KMS-11 (cell line): Measurements from ENCODE around the gene DBNDD1.

Experiments used
- H2AFZ ChIP-seq: fragments of 200-600 bp; sonication (generic); 2 replicates; pipeline ENCODE4 v1.6.1; 2016; ENCODE audit warnings: antibody characterized with exemption, mixed run types, low read depth
- H3K27ac ChIP-seq: fragments of 200-600 bp; sonication (generic); 2 replicates; pipeline ENCODE4 v1.6.1; 2016; ENCODE audit warnings: mild to moderate bottlenecking, mixed run types
- H3K27me3 ChIP-seq: fragments of 200-600 bp; sonication (generic); 2 replicates; pipeline ENCODE4 v1.6.1; 2017; ENCODE audit warnings: mild to moderate bottlenecking, low read depth, mixed run types, moderate library complexity; ENCODE audit not compliant: insufficient read depth
- H3K36me3 ChIP-seq: fragments of 200-600 bp; sonication (generic); 2 replicates; pipeline ENCODE4 v1.6.1; 2017; ENCODE audit warnings: mild to moderate bottlenecking, mixed run types; ENCODE audit not compliant: insufficient read depth
- H3K4me1 ChIP-seq: fragments of 200-600 bp; sonication (generic); 2 replicates; pipeline ENCODE4 v1.6.1; 2016; ENCODE audit warnings: mild to moderate bottlenecking, low read depth, mixed run types; ENCODE audit not compliant: poor library complexity, severe bottlenecking
- H3K4me2 ChIP-seq: fragments of 200-600 bp; sonication (generic); 2 replicates; pipeline ENCODE4 v1.7.0; 2016; ENCODE audit warnings: mild to moderate bottlenecking, mixed run types
- H3K4me3 ChIP-seq: fragments of 200-600 bp; sonication (generic); IDR thresholded peaks from 2 replicates; pipeline ENCODE4 v1.6.1; 2017; ENCODE audit warnings: low read depth, low read length, mixed read lengths; ENCODE audit not compliant: insufficient read depth
- H3K79me2 ChIP-seq: fragments of 200-600 bp; sonication (generic); 2 replicates; pipeline ENCODE4 v1.6.1; 2016; ENCODE audit warnings: low read depth, mixed run types; ENCODE audit not compliant: insufficient read depth
- H3K9ac ChIP-seq: fragments of 200-600 bp; sonication (generic); 2 replicates; pipeline ENCODE4 v1.6.1; 2016; ENCODE audit warnings: mild to moderate bottlenecking, mixed run types
- H4K20me1 ChIP-seq: fragments of 200-600 bp; sonication (generic); 2 replicates; pipeline ENCODE4 v1.6.1; 2016; ENCODE audit warnings: mild to moderate bottlenecking, mixed run types; ENCODE audit not compliant: insufficient read depth
- TF ChIP-seq, protein P1 (sequence below): fragments of 200-600 bp; sonication (generic); conservative IDR thresholded peaks from 2 replicates; pipeline ENCODE4 v1.6.1; 2017; ENCODE audit warnings: low read depth, mild to moderate bottlenecking, antibody characterized with exemption, low read length, moderate library complexity, mixed read lengths

Gene DBNDD1

DNA sequence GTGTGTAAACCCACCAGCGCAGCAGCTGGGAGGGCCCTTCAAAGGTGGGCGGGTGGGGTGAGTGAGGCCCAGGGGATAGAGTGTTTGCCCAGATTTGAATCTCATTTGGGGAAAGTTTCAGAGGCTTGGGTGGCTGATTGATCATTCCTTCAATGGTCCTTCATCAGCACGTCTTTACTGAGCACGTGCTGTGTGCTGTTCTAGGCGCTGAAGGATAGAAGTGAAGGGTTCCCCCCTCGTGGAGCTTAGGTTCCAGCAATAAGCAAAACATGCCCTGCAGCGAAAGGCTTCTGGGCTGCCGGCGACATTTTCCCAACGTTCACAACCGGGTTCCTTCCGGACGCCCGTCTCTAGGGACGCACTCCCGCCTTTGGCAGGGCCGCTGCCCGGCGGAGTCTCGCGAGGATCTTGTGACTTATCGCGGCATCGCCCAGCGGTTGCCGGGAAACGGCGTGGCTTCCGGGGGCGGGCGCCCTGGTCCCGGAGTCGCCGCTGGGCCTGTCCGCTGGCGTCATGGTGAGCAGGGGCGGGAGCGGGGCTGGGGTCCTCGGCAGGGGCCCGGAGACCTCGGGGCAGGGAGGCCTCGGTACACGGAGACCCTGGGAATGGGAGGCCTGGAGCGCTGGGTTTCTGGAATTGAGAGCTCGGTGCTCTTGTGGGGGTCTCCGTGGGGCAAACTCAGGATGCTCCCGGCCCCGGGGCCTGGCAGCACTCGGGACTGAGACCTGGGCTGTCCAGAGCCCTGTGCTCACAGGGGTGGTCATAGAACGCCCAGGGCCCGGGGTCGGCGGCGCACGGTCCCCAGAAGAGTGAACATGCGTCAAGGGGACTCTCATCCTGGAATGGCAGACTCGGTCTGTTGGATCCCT lies 3.2 kb upstream of the DBNDD1 start:
- no peaks in the 10 kb centered on the region for H3K79me2 ChIP-seq
- TF ChIP-seq, protein P1, sequence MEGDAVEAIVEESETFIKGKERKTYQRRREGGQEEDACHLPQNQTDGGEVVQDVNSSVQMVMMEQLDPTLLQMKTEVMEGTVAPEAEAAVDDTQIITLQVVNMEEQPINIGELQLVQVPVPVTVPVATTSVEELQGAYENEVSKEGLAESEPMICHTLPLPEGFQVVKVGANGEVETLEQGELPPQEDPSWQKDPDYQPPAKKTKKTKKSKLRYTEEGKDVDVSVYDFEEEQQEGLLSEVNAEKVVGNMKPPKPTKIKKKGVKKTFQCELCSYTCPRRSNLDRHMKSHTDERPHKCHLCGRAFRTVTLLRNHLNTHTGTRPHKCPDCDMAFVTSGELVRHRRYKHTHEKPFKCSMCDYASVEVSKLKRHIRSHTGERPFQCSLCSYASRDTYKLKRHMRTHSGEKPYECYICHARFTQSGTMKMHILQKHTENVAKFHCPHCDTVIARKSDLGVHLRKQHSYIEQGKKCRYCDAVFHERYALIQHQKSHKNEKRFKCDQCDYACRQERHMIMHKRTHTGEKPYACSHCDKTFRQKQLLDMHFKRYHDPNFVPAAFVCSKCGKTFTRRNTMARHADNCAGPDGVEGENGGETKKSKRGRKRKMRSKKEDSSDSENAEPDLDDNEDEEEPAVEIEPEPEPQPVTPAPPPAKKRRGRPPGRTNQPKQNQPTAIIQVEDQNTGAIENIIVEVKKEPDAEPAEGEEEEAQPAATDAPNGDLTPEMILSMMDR = no peak
- H2AFZ ChIP-seq = 0 out of 2 replicates have a peak overlapping the region, but pooled peaks have one; percentile 2
- no peaks in the 10 kb centered on the region for H4K20me1 ChIP-seq
- H3K4me1 ChIP-seq = peaks cover 12% of the 10 kb centered on the region
- no peak overlapping the region for H3K27ac ChIP-seq
- peak overlapping the region; percentile 15; the same call in 1 of the 2 replicates for H3K4me2 ChIP-seq
- H3K27me3 ChIP-seq = peaks cover 22% of the 10 kb centered on the region
- no peak overlapping the region for H3K4me3 ChIP-seq
- no peak overlapping the region; the same call in 1 of the 2 replicates for H3K9ac ChIP-seq
- no peaks in the 10 kb centered on the region for H3K36me3 ChIP-seq

- TF ChIP-seq, protein P1 = no peak
- Histone ChIP-seq H4K20me1 (no peaks in the 10 kb centered on the region), H3K4me3 (no peak overlapping the region), H3K9ac (no peak overlapping the region), H3K36me3 (no peaks in the 10 kb centered on the region), H3K27ac (no peak overlapping the region), H3K27me3 (peaks cover 21% of the 10 kb centered on the region), H2AFZ (no peak overlapping the region), H3K79me2 (no peaks in the 10 kb centered on the region), H3K4me2 (no peak overlapping the region), H3K4me1 (peaks cover 8% of the 10 kb centered on the region)
These were observed 1.7 kb upstream of the DBNDD1 start for GRCh38 chr16:90020838-90021382.

GRCh38 chr16:90020260-90020837 lies 1.1 kb upstream of the DBNDD1 start:
- Histone ChIP-seq H4K20me1 (no peaks in the 10 kb centered on the region), H3K9ac (no peak overlapping the region), H3K27me3 (peaks cover 18% of the 10 kb centered on the region), H3K4me2 (peak overlapping the region; percentile 21; the same call in 1 of the 2 replicates), H3K36me3 (no peaks in the 10 kb centered on the region), H3K27ac (no peak overlapping the region), H3K4me1 (peaks cover 6% of the 10 kb centered on the region), H3K79me2 (no peaks in the 10 kb centered on the region), H2AFZ (0 out of 2 replicates have a peak overlapping the region, but pooled peaks have one; percentile 54), H3K4me3 (no peak overlapping the region)
- TF ChIP-seq, protein P1 = no peak

- H3K36me3 ChIP-seq = no peaks in the 10 kb centered on the region
- no peak overlapping the region for H3K4me3 ChIP-seq
- peaks cover 18% of the 10 kb centered on the region for H3K27me3 ChIP-seq
- TF ChIP-seq, protein P1 = peak; percentile 17; the same call in 1 of the 2 replicates
- H2AFZ ChIP-seq = peak overlapping the region; percentile 54; the same call in 1 of the 2 replicates
- H4K20me1 ChIP-seq = no peaks in the 10 kb centered on the region
- H3K4me2 ChIP-seq = peak overlapping the region; percentile 21; the same call in 1 of the 2 replicates
- peak overlapping the region; percentile 42; the same call in 1 of the 2 replicates for H3K9ac ChIP-seq
- H3K27ac ChIP-seq = no peak overlapping the region
- H3K4me1 ChIP-seq = peaks cover 6% of the 10 kb centered on the region
- H3K79me2 ChIP-seq = no peaks in the 10 kb centered on the region
These were observed 445 bp upstream of the DBNDD1 start for GRCh38 chr16:90019543-90020259.
